HT1080 (cell line): Measurements from ENCODE around the gene RTN4R. TPM values are rescaled to one million over a fixed set of nuclear protein-coding genes. Genes with fewer than 3 reads are reported as not detected.
"Not testable (repeated sequence)": the region's sequence is repeated elsewhere in the genome, so short reads cannot be mapped to it uniquely, and the experiment has no call there.

Experiments
- DNase-seq: peaks from one replicate; pipeline ENCODE4 v3.0.0-alpha.2; 2015; ENCODE audit warnings: low read depth
- total RNA-seq: library from RNA; depleted of rRNA; stranded (reverse); fragments of >200 nt; shearing (Covaris generic); gene quantifications from 2 replicates; pipeline ENCODE4 v1.2.3, GENCODE V29; 2014

Gene RTN4R
- total RNA-seq, 1 experiment from 2014 or later, result 4.9 TPM

DNA sequence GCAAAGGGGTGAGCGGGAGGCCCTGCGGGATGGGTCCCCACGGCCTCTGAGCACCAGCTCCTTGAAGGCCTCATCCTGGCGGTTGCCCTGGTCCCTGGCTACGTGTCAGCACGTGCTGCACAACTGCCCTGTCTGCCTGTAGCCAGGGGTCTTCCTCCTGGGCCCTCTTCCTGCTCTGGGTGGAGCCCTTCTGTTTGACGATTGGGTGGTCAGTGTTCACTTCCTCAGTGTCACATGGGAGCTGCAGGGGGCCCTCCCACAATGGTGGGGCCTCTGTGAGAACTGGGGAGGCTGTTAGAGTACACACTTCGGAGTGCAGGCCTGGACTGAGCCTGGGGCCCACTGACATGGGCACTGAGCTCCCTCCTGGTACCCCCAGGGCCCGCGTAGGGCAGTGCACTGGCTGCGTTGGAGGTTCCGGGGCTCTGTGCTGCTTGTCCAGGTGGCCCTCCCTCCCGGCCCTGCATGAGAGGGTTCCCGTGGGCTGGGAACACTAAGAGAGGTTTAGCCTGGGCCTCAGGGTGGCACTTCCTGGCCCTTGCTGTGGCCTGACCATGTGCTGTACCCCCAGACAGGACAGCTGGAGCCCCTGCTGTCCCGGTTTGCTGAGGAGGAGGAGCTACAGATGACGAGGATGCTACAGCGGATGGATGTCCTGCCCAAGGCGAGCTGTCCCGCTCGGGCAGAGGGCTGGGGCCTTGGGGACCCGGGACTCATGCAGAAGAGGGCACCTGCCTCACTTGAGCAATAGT is 38.0 kb upstream of the RTN4R start:
- DNase-seq, result no peak

DNA sequence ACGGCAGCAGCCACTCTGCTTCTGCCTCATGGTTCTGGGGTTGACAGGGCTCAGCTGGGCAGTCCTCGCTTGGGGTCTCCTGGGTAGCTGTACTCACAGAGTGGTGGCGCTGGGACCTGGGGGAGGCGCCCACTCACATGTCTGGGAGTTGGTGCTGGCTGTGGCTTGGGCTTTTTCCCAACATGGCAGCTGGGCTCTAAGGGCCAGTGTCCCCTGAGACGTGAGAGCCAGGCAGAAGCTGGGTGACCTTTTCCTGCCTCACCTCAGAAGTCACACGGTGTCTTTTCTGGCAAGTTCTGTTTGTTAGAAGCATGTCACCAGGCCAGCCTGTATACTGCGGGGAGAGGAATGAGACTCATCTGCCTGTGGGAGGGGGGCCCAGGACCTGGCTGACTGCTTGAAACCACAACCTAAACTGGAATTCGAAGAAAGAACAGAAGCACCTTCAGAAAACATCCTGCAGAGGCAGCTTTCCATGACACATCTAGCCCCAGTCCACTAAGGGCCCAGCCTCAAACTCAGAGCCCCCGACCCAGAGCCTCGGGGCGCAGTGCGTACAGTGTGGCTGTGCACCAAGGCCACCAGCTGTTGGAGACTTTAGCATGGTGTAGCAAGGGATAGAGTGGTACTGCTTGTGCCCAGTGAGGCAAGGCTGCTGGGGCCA is 37.2 kb upstream of the RTN4R start:
- DNase-seq, result not testable (repeated sequence)

DNA sequence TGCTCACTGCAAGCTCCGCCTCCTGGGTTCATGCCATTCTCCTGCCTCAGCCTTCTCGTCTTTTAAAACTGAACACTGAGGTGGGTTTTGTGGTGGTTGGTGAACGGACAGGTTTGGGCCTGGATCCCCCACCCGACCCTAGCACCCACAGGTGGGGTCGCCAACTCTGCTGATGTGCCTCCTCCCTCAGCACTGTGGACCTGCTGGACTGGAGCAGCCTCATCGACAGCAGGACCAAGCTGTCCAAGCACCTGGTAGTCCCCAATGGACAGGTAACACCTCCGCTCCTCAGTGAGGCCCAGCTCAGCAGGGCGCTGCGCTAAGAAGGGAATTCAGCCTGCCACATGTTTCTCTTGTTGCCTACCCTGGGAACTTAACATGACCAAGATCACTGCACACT is 36.5 kb upstream of the RTN4R start:
- DNase-seq, result no peak

DNA sequence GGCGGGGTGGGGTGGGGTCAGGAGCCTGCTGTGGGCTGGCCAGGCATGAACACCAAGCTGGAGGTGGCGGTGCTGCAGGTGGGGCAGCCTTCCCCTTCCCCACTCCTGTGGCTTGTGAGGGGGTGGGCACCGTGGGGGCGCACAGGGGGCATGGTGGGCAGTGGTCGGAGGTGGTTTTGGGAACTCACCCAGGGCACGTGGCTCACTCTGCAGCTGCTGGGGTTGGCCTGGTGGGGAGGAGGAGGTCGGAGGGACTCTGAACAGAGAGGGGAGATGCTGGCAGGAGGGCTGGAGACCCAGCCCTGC is 35.1 kb upstream of the RTN4R start:
- not testable (repeated sequence) for DNase-seq

DNA sequence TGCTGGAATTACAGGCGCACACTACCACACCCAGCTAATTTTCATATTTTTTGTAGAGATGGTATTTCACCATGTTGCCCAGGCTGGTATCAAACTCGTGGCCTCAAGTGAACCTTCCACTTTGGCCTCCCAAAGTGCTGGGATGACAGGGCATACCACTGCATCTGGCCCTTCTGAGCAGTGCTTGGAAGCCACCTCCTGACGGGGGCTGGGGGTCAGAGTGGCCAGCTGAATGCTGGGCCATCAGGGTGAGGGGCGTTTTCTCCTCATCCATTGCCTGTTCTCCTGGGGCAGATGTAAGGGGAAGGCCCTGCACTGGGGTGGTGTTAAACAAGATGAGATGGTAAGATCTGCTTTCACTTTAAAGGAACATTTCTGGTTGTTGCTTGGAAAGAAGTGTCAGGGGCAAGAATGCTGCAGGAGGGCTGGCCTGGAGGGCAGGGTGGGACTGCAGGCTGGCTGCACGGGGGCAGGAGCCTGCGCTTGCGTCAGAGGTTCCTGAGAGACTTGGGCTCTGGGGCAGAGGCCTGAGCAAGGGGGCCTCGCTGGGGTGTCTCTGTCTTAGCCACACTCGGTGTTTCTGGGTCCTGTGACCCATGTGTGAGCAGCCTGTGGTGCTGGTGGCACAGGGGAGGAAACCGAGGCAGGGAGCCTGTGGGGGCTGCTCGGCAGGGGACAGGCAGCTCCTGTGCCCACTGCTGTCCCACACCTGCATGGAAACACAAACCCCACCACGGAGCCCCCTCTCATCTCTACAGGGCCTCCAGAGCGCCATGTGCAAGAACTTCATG is 34.5 kb upstream of the RTN4R start:
- no peak for DNase-seq

DNA sequence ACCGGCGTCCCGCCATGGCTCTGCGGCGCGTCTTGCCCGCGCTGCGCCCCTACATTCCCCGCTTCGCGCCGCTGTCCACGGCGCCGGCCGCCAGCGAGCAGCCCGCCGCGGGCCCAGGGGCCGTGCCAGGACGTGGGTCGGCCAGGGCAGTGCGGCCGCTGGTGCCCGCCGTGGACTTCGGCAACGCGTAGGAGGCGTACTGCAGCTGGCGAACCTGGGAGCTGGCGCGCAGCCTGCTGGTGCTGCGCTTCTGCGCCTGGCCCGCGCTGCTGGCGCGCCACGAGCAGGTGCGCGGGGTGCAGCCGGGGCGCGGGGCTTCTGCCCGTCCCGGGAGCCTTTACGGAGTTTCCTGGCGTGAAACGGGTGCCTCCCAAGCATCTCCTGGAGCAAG is 31.6 kb upstream of the RTN4R start:
- DNase-seq, result no peak

DNA sequence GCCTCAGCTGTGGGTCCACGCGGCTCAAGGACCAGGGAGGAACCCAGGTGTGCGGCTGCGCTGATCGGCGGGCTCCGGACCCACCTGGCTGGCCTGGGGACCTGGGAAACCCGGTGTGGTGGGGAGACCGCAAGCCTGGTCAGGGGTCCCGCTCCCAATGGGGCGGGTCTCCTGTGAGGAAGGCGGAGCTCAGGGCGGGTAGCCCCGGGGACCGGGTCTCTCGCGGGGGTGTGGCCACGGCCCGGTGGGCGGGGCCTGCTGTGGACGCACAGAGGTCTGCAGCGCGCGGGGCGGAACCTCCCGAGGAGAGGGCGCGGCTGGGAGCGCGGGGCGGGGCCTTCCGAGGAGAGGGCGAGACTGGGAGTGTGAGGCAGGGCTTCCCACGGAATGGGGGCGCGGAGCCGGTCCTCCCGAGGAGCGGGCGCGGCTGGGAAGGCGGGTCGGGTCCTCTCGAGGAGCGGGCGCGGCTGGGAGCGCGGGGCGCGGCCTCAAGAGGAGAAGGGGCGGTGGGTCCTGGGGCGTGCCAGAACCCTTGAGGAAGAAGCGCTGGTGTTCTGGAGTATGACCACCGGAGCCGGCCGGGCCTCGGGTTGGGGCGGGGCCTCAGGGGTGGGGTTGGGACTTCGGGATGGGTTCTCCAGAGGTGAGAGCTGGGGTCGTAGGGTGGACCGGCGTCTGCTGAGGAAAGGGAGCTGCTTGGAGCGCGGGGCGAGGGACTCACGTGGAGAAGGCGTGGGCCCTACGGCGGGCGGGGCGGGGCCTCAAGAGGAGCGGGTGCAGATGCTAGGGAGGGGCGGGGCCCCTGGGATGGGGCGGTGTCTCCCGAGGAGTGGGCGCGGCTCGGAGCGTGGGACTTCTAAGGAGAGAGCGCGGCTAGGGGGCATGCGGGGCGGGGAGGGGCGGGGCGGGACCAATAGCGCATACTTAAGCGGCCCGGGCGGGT is 31.0 kb upstream of the RTN4R start:
- peak; percentile 63 for DNase-seq

DNA sequence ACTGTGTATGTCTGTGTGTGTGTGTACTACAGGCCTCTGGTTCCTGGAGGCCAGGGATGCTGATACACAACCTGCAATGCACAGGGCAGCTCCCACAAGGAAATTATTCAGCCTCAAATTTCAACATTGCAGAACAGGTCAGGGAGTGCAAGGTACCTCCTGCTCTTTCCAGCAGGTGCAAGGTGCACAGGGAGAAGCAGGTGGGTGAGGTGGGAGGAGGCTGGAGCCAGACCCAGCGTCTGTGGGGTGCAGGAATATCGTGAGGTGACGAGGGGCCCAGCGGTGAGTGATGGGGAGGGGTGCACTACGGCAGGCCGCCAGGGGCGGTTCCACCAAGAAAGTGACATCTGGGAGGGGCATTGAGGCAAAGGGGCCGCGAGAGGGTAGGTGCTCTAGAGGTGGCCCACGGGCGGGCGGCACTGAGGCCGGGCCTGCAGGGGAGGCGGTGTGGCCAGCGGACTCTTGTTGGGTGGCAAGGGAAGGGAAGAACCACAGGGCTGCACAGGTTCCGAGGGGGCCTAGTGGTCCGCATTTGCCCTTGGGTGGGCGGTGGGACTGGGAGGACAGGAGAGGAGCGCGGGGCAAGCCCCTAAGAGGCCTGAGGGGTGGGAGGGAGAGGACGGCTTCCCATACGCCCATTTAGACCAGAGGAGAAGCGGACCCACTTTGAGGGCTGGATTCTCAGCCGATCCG is 30.1 kb upstream of the RTN4R start:
- DNase-seq, result no peak

DNA sequence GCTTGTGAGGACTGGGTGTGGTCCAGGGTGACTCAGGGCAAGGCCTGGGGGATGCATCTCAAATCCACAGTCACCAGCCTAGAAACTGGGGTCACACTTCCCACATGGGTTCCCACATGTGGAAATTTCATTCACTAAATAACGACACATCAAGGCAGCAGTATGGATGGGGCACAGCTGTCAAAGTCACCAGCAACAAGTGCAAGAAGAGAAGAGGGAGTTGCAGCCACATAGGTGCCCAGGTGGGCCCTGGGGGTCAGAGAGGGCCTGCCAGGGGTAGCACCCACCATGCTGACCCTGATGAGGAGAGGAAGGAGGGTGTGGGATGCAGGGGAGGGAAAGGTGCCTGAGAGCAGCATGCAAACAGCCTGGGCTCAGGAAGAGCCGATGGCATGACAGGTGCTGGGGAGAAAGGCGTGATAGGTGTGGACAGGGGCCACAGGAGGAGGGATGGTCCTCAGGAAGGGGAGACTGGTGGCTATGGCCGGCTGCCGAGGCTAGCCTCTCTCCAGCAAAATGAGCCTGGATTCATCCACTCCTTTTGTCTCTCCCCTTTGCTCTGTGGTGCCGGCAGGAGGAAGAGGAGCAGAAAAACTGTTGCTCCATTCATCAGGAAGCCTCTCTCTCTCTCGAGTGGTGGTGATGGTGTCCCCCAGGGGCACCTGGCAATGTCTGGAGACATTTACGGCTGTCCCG is 29.4 kb upstream of the RTN4R start:
- DNase-seq, result no peak

DNA sequence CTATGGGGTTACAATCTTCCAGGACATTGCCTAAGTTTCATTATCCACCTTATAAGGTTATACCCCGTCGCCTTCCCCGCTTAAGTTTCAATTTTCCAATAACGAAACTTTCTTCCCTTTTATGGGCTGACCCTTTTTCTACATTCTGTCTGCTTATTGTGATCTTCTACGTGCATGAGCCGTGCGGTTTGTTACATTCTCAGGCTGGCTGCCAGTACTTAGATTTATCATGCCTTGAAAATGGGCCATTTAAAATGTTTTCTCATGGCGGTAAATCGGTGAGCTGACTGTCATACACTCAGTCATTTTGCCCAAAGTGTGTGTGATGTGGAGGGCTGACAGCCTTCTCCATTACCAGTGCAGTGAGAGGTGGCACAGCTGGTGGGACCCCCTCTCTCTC is 28.5 kb upstream of the RTN4R start:
- DNase-seq, result no peak

DNA sequence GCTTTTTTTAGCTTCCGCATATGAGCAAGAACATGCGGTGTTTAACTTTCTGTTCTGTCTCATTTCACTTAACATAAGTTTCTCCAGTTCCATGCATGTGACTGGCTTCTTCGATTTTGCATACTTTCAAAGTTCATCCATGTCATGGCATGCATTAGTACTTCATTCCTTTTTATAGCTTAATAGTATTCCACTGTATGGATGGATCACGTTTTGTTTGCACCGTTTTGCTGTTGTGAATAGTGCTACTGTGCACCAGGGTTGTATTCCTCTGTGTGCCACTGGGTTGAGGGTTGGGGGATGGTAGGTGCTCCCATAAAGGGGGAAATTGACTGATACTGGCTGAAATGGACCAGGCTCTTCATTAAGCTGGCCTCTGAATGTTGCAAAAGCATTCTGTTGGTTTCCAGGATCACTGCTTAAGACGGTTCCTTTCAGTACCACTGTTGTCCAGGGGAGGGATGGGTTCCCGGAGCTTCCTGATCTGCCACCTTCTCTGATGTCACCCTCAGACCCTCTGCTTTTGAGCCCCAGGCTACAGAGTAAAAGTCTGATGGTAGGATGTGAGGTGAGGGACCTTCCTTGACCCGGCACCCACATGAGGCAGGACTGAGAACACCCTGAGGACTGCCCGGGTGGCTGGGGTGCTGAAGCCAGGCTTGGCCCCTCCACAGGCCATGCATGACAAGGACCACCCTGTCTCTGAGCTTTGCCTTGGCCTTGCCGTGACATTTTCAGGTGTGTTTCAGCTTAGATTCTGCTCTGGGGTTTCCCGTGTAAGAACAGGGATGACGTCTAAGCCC is 27.3 kb upstream of the RTN4R start:
- no peak for DNase-seq

DNA sequence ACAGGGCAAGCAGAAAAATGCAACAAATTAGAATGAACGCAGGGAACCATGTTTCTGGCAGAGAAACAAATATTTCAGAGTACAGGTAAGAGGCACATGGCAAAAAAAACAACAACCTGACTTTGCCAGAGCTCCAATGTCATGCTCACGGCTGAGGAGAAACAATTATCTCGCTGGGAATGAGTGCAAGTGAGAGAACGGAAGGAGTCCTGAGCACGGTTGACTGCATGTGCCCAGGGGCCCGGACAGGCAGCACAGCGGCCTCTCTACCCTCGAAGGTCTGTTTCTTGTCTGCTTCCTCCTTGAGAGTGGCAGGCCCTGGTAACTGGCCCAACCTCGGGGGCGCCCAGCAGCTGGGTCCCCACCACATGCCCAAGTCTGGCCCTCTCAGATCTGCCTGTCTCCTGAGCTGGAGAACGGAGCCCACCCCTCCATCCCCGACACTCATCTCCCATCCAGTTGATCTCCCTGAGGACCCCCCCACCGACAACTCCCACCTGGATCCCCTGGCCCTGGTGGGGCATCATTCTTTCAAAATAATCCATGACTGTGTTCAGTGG is 24.6 kb upstream of the RTN4R start:
- no peak for DNase-seq

DNA sequence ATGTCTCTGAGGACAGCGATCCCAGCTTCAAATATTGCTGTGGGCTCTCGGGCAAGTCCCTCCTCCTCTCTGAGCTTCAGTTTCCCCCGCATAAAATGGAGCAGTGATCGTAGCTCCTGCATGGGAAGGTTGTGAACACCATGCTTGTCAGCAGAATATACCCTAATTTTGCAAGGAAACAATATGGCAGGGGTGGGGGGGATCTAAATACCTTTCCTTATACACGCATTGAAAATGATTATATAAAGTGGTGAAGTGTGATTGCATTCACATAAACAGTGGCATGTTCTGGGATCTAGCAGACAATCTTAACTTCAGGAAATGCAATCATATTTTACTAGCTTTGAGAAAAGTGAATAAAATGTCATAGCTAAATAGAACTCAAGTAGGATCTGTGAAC is 24.0 kb upstream of the RTN4R start:
- no peak for DNase-seq

DNA sequence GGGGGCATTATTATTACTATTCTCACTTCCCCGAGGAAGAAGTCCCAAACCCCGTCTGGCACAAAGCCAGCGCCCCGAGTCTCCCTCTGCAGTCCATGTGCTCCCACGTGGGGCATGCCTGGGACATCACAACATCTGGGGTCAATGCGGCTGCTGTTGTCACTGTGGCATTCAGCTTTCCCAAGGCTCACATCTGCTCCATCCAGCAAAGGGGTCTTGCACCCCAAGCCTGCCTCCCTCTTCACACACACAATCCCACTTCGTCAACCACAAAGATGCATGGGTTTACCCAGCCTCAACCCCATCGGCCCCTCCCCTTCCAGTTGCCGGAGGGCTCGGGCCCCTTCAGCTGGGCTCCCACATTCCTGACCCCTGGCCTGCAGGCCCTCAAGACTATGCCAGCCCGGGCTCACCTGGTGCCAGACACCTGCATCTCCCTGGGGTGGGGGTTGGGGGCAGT is 23.5 kb upstream of the RTN4R start:
- no peak for DNase-seq

DNA sequence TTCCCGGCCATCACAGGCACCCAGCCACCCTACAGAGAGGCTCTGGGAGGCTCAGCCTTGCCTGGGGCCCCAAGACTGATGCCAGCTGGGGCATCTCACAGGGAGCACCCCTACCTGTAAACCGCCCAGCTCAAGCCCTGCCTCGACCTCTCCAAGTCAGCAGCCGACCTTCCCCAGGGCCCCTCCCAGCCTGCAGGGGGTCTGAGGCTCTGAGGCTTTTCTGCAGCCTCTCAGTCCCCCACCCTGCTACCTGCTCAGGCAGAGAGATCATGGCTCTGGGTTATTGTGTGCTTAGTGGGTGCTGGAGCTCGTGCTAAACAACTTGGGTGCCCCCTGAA is 23.1 kb upstream of the RTN4R start:
- no peak for DNase-seq

DNA sequence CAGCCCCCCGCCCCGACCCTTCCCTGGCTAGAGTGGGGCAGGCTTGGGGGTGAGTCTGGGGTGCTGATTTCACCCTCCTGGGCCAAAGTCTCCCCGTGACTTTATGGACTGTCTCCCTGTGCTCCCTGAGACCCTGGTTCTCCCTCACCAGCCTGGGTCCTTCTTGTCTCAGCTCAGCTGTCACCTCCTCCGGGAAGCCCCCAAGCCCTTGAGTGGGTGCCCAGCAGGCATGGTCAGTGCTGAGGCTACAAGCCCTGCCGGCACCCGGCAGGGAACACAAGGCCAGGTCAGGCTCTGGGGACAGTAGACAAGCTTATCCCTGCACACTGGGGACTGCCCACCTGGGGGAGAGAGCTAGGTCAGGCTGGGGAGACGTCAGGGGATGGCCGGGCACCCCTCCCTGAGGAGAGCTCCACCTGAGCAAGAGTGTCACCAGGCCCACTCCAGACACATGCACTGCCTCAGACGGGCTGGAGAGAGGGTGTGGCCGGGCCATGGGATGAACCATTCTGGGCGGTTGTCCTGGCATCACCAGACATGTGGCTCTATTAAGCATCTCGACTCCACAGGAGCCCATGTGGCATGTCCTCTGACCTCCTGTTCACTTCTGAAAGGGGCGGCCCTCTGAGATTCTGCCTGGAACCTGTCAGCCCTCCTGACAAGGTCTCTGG is 22.6 kb upstream of the RTN4R start:
- DNase-seq, result no peak

DNA sequence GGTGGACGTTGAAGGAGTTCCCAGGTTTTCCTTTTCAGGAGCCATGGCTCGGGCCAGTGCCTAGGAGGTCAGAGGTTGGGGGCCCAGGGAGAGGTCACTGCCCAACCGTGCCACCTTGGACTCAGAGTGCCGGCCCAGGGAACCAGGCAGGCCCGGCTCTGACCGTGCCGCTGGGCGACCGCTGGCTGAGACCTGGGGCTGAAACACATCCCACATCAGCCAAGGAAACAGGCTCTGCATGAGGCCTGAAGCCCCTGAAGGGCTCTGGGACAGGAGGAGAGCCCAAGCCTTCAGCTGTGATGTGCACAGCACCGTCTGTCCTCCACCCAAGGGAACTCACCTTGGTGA is 21.9 kb upstream of the RTN4R start:
- no peak for DNase-seq

DNA sequence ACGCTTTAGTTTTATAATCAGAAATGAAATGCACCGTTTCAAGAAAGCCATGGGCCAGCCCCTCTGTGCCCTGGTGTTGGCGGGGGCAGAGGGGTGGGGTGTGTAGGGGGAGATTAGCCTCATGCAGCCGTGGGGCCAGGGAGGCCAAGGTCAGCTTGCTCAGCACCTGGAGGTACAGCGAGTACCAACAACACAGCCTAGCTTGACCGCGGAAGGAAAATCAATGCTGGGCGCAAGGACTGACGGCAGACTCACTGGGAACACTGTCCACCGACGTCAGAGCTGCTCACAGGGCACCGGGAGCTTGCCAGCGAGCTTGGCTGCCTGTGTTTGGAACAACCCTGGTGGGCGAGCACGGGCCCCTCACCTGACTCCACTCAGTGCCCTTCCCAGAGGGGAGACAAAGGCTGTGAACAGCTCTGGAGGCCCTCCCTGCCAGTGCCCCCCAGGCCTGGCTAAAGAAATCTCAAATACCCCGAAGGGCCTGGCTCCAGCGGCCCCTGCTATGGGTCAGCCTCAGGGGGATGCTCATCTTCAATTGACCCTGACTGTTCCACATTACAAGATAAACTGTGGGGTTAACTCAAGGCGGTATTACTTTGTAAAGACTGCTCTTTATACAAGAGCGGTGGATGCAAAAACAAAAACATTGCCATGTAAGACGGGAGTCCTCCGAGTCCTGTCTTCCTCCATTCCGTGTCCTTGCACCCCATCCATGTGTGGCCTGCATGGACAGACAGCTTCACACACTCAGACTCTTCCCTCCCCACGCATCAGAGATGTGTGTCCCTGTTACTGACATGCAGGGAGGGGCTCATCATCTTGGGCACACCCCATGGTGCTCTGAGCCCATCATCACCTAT is 21.3 kb upstream of the RTN4R start:
- DNase-seq, result not testable (repeated sequence)
